Measurements from ENCODE around the gene CXXC1.
"Not testable (repeated sequence)": the region's sequence is repeated elsewhere in the genome, so short reads cannot be mapped to it uniquely, and the experiment has no call there.

CXXC1 gene

DNA sequence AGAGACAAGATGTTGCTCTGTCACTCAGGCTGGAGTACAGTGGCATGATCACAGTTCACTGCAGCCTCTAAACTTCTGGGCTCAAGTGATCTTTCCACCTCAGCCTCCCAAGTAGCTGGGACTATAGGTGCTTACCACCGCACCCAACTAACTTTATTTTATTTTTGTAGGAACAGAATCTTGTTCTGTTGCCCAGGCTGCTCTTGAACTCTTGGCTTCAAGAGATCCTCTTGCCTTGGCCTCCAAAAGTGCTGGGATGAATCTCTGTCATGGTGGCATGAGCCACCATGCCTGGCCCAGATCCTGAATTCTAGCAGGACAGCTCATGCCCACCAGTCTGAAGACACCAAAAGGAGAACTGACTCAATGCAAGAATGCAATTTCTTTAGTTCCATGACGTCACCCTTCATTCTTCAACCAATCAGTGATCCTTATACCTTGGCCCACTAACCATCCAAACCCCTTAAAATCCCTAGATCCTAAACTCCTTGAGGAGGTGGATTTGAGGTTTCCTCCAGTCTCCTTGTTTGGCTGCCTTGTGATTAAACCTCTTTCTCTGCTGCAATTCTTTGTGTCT, 25.6 kb upstream of the CXXC1 start:
- Histone ChIP-seq H2AFZ (ENCODE audit: low read depth) (no peak overlapping the region), H4K20me1 (ENCODE audit: insufficient read depth) (no peaks in the 10 kb centered on the region), H3K27me3 (ENCODE audit: insufficient read depth, low read depth) (no peaks in the 10 kb centered on the region), H3K36me3 (ENCODE audit: insufficient read depth) (no peaks in the 10 kb centered on the region), H3K79me2 (ENCODE audit: insufficient read depth, low read depth) (no peaks in the 10 kb centered on the region), H3K27ac (no peak overlapping the region), H3K4me2 (no peak overlapping the region), H3K9ac (no peak overlapping the region), H3K4me3 (IDR thresholded peaks at IDR 0.05; ENCODE audit: insufficient read depth, low read depth, low read length) (no peak overlapping the region), H3K4me1 (ENCODE audit: low read depth, poor library complexity, severe bottlenecking) (peaks cover 8% of the 10 kb centered on the region)
- TF ChIP-seq CTCF (conservative IDR thresholded peaks at IDR 0.05; ENCODE audit: low read depth, low read length), result no peak

- Histone ChIP-seq H3K4me1 (ENCODE audit: low read depth, poor library complexity, severe bottlenecking) (peaks cover 10% of the 10 kb centered on the region), H3K9ac (no peak overlapping the region), H3K4me2 (no peak overlapping the region)
Observed at GRCh38 chr18:50312296-50313030, 25.0 kb upstream of the CXXC1 start.

GRCh38 chr18:50311650-50312049, 24.2 kb upstream of the CXXC1 start:
- Histone ChIP-seq H3K27me3 (ENCODE audit: insufficient read depth, low read depth) (no peaks in the 10 kb centered on the region), H2AFZ (ENCODE audit: low read depth) (no peak overlapping the region), H3K79me2 (ENCODE audit: insufficient read depth, low read depth) (no peaks in the 10 kb centered on the region), H4K20me1 (ENCODE audit: insufficient read depth) (no peaks in the 10 kb centered on the region), H3K4me1 (ENCODE audit: low read depth, poor library complexity, severe bottlenecking) (peaks cover 16% of the 10 kb centered on the region), H3K9ac (no peak overlapping the region), H3K36me3 (ENCODE audit: insufficient read depth) (no peaks in the 10 kb centered on the region), H3K4me3 (IDR thresholded peaks at IDR 0.05; ENCODE audit: insufficient read depth, low read depth, low read length) (no peak overlapping the region), H3K4me2 (no peak overlapping the region), H3K27ac (no peak overlapping the region)
- no peak for TF ChIP-seq CTCF (conservative IDR thresholded peaks at IDR 0.05; ENCODE audit: low read depth, low read length)

More at GRCh38 chr18:50312296-50313030, 25.0 kb upstream of the CXXC1 start:
- Histone ChIP-seq H3K27ac (no peak overlapping the region), H2AFZ (ENCODE audit: low read depth) (no peak overlapping the region), H3K79me2 (ENCODE audit: insufficient read depth, low read depth) (no peaks in the 10 kb centered on the region), H3K36me3 (ENCODE audit: insufficient read depth) (no peaks in the 10 kb centered on the region), H3K4me3 (IDR thresholded peaks at IDR 0.05; ENCODE audit: insufficient read depth, low read depth, low read length) (no peak overlapping the region), H3K27me3 (ENCODE audit: insufficient read depth, low read depth) (no peaks in the 10 kb centered on the region), H4K20me1 (ENCODE audit: insufficient read depth) (no peaks in the 10 kb centered on the region)
- TF ChIP-seq CTCF (conservative IDR thresholded peaks at IDR 0.05; ENCODE audit: low read depth, low read length), result no peak

DNA sequence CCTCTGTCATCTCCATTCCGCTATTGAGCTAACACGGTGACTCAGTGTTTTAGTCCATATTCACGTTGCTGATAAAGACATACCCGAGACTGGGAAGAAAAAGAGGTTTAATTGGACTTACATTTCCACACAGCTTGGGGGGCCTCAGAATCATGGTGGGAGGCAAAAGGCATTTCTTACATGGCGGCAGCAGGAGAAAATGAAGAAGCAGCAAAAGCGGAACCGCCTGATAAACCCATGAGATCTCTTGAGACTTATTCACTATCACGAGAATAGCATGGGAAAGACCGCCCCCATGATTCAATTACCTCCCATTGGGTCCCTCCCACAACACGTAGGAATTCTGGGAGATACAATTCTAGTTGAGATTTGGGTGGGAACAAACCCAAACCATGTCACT, 22.6 kb upstream of the CXXC1 start:
- Histone ChIP-seq H4K20me1 (ENCODE audit: insufficient read depth) (no peaks in the 10 kb centered on the region), H2AFZ (ENCODE audit: low read depth) (no peak overlapping the region), H3K36me3 (ENCODE audit: insufficient read depth) (no peaks in the 10 kb centered on the region), H3K4me2 (no peak overlapping the region), H3K79me2 (ENCODE audit: insufficient read depth, low read depth) (no peaks in the 10 kb centered on the region), H3K27me3 (ENCODE audit: insufficient read depth, low read depth) (no peaks in the 10 kb centered on the region), H3K4me3 (IDR thresholded peaks at IDR 0.05; ENCODE audit: insufficient read depth, low read depth, low read length) (no peak overlapping the region), H3K9ac (no peak overlapping the region), H3K27ac (no peak overlapping the region), H3K4me1 (ENCODE audit: low read depth, poor library complexity, severe bottlenecking) (peaks cover 16% of the 10 kb centered on the region)
- no peak for TF ChIP-seq CTCF (conservative IDR thresholded peaks at IDR 0.05; ENCODE audit: low read depth, low read length)

GRCh38 chr18:50308851-50309250, 21.4 kb upstream of the CXXC1 start:
- H3K4me1 ChIP-seq (ENCODE audit: low read depth, poor library complexity, severe bottlenecking), result peaks cover 16% of the 10 kb centered on the region

More at GRCh38 chr18:50308851-50309250, 21.4 kb upstream of the CXXC1 start:
- not testable (repeated sequence) for H3K4me3 ChIP-seq (IDR thresholded peaks at IDR 0.05; ENCODE audit: insufficient read depth, low read depth, low read length); H3K27me3 ChIP-seq (ENCODE audit: insufficient read depth, low read depth); H3K36me3 ChIP-seq (ENCODE audit: insufficient read depth); H4K20me1 ChIP-seq (ENCODE audit: insufficient read depth); H3K27ac ChIP-seq; H3K9ac ChIP-seq; H3K79me2 ChIP-seq (ENCODE audit: insufficient read depth, low read depth)
- peak overlapping the region; percentile 89; the same call in 1 of the 2 replicates for H3K4me2 ChIP-seq
- H2AFZ ChIP-seq (ENCODE audit: low read depth), result peak overlapping the region; percentile 81; the same call in 1 of the 2 replicates

All from KMS-11 (cell line).